ENCODE measurements around the gene EPHB4.

EPHB4 gene

DNA sequence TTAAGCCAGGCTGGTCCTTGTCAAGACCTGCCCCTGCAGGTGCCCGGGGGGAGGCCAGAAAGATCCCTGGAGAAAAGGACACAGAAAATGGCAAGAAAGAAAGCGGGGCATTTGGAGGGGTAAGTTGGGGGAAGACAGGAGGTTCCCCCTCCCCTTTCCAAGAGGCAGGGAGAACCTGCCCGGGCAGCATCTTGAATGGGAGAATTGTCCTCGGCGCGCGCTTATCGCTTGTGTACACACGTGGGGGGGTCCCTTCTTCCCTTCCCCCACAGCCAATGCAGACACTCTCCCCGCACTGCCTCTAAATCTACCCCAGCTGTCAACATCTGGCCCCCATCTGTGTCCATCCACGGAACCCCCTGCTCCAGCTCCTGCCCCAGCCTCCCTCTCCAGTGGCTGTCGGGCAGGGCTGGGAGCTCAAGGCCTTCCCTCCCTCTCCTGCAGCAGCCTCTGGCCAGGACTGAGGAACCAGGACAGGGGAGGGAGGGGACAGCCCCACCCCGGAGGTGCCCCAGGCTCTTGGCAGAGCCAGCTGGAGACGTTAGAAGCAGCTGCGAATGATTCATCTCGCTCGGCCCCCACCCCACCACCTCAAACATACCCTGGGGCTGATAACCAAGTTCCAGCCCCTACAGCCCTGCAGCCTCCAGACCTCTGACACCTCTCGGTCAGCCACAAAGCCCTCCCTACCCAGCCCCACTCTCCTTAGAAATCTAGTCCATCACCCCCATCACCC, 25.3 kb downstream of the EPHB4 start:
- H3K27me3 ChIP-seq (ENCODE audit: control insufficient read depth, insufficient read depth, low read length): no peaks in the 10 kb centered on the region
- peak overlapping the region; percentile 5 for H3K27ac ChIP-seq (ENCODE audit: low read depth, low read length)
- peaks cover 7% of the 10 kb centered on the region; the same call in 1 of the 2 replicates for H3K4me1 ChIP-seq (ENCODE audit: control insufficient read depth, insufficient read depth, low read length)
- peaks cover 44% of the 10 kb centered on the region for H3K36me3 ChIP-seq (ENCODE audit: control insufficient read depth, insufficient read depth, low read length)
- no peak overlapping the region for H3K4me3 ChIP-seq (ENCODE audit: low read depth, low read length)
- H3K9me3 ChIP-seq (ENCODE audit: control insufficient read depth, insufficient read depth, low read length): no peaks in the 10 kb centered on the region
- H3K9ac ChIP-seq (ENCODE audit: low read depth, low read length): no peak overlapping the region

DNA sequence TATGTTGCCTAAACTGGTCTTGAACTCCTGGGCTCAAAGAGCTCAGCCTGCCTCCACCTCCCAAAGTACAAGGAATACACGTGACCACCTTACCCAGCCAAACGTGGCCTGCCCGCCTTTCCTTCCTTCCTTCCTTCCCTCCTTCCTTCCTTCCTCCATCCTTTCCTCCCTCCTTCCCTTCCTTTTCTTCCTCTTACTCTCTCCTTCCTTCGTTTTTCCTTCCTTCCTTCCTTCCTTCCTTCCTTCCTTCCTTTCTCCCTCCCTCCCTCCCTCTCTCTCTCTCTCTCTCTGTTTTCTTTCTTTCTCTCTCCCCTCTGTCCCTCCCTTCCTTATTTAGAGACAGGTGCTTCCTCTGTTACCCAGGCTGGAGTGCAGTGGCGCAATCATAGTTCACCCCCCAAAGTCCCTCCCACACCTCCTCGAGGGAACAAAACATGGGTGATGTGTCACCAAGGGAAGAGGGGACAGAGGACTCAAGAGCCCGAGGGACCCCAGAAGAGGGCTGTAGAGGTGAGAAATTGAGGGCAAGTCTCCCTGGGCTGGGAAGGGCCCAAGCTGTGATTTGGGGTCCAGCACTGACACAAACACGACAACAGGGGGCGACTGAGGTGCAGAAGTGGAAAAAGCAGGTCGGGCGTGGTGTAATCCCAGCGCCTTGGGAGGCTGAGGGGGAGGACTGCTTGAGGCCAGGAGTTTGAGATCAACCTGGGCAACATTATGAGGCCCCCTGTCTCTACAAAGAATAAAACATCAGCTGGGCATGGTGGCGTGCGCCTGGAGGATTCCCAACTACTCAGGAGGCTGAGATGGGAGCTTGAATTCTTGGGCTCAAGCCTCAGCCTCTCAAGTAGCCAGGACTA, 28.1 kb downstream of the EPHB4 start:
- Histone ChIP-seq H3K27me3 (ENCODE audit: control insufficient read depth, insufficient read depth, low read length) (no peaks in the 10 kb centered on the region), H3K36me3 (ENCODE audit: control insufficient read depth, insufficient read depth, low read length) (peaks cover 18% of the 10 kb centered on the region)

DNA sequence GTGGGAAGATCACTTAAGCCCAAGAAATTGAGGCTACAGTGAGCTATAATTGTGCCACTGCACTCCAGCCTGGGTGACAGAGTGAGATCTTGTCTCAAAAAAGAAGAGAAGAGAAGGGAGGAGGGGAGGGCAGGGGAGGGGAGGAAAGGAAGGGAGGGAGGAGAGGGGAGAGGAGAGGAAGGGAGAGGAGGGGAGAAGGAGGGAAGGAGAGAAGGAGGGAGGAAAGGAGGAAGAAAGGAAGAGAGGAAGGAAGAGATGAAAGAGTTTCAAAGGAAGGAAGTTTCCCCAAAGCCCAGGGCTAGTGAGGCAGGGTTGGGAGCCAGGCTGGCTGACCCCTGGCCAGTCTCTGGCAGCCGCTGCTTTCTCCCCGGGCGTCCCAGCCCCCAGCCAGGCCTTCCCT, 32.6 kb downstream of the EPHB4 start:
- Histone ChIP-seq H3K4me3 (ENCODE audit: low read depth, low read length) (no peak overlapping the region), H3K27ac (ENCODE audit: low read depth, low read length) (peak overlapping the region; percentile 84), H3K27me3 (ENCODE audit: control insufficient read depth, insufficient read depth, low read length) (no peaks in the 10 kb centered on the region), H3K9ac (ENCODE audit: low read depth, low read length) (no peak overlapping the region), H3K9me3 (ENCODE audit: control insufficient read depth, insufficient read depth, low read length) (no peaks in the 10 kb centered on the region), H3K36me3 (ENCODE audit: control insufficient read depth, insufficient read depth, low read length) (no peaks in the 10 kb centered on the region), H3K4me1 (ENCODE audit: control insufficient read depth, insufficient read depth, low read length) (peaks cover 14% of the 10 kb centered on the region)

More for the DNA sequence above, 28.1 kb downstream of the EPHB4 start:
- H3K4me3 ChIP-seq (ENCODE audit: low read depth, low read length): no peak overlapping the region
- H3K9me3 ChIP-seq (ENCODE audit: control insufficient read depth, insufficient read depth, low read length): no peaks in the 10 kb centered on the region
- H3K4me1 ChIP-seq (ENCODE audit: control insufficient read depth, insufficient read depth, low read length): peaks cover 15% of the 10 kb centered on the region
- H3K27ac ChIP-seq (ENCODE audit: low read depth, low read length): no peak overlapping the region
- H3K9ac ChIP-seq (ENCODE audit: low read depth, low read length): no peak overlapping the region

DNA sequence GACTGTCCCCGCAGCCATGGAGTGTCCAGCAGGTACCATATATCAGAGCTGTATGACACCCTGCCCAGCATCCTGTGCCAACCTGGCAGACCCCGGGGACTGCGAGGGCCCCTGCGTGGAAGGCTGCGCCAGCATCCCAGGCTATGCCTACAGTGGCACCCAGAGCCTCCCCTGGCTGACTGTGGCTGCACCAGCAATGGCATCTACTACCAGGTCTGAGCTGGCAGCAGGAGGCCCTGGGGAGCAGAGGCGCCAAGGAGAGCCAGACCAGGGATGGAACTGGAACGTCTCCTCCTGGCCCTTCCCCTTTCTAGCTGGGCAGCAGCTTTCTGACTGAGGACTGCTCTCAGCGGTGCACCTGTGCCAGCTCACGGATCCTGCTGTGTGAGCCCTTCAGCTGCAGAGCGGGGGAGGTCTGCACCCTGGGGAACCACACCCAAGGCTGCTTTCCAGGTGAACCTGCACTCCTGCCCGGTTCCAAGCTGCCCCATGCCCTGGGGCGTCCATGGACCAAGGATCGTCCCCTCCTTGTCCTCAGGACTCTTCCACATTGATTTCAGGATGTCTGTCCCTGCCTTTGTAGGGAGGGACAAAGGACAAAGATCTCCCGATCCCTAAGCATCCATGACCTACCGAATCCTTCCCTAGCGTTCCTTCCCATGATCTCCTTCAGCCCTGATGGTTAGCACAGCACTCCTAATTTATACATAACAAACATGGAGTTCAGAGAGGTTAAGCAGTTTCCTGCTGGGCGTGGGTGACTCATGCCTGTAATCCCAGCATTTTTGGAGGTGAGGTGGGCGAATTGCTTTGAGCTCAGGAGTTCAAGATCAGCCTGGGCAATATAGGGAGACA, 33.3 kb downstream of the EPHB4 start:
- H3K9ac ChIP-seq (ENCODE audit: low read depth, low read length): no peak overlapping the region
- no peaks in the 10 kb centered on the region for H3K27me3 ChIP-seq (ENCODE audit: control insufficient read depth, insufficient read depth, low read length)
- H3K4me3 ChIP-seq (ENCODE audit: low read depth, low read length): no peak overlapping the region
- peaks cover 14% of the 10 kb centered on the region for H3K4me1 ChIP-seq (ENCODE audit: control insufficient read depth, insufficient read depth, low read length)
- no peaks in the 10 kb centered on the region for H3K36me3 ChIP-seq (ENCODE audit: control insufficient read depth, insufficient read depth, low read length)
- H3K9me3 ChIP-seq (ENCODE audit: control insufficient read depth, insufficient read depth, low read length): no peaks in the 10 kb centered on the region
- peak overlapping the region; percentile 84 for H3K27ac ChIP-seq (ENCODE audit: low read depth, low read length)

DNA sequence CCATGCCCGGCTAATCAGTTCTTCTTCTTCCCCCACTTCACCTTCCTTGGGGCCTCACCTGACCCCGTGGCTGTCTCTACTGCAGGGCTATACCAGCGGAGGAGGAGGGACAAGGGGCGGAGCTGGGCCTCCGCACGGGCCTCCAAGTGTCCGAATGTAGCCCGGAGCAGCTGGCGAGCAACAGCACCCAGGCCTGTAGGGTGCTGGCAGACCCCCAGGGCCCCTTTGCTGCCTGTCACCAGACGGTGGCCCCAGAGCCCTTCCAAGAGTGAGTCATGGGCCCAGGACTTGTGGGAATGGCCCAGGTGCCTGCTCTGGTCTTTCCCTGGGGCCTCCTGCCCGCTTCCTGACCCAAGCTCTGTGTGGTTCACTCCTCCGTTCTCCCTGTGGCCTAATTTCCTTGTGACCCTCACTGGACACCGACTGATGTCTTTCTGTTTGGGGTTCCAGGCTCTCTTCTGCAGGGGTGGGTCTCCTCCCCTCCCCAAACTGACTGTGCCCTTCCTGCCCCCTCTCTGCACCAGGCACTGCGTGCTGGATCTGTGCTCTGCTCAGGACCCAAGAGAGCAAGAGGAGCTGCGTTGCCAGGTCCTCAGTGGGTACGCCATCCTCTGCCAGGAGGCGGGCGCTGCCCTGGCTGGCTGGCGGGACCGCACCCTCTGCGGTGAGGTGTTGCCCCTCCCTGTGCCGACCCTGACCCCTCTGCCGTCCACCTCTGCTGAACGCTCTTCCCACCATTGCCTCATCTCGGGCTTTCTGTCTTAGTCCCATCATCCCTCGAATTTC, 35.2 kb downstream of the EPHB4 start:
- Histone ChIP-seq H3K9me3 (ENCODE audit: control insufficient read depth, insufficient read depth, low read length) (no peaks in the 10 kb centered on the region), H3K27ac (ENCODE audit: low read depth, low read length) (no peak overlapping the region)

DNA sequence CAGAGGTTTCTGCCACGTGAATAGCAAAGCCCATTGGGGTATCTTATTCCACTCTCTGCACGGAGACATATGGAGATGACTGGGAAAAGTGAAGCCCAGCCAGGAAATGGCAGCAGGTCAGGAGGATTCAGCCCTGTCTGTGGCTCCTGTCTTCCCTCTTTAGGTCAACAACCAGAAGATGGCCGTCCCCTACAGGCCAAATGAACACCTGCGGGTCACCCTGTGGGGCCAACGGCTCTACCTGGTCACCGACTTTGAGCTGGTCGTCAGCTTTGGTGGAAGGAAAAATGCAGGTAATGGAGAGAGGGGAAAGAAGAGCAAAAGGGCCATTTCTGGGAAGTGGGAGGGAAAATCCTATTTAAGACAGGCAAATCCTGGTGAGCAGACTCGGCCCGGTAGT, 38.3 kb downstream of the EPHB4 start:
- H3K4me3 ChIP-seq (ENCODE audit: low read depth, low read length): no peak overlapping the region
- no peaks in the 10 kb centered on the region for H3K36me3 ChIP-seq (ENCODE audit: control insufficient read depth, insufficient read depth, low read length)
- H3K4me1 ChIP-seq (ENCODE audit: control insufficient read depth, insufficient read depth, low read length): peaks cover 4% of the 10 kb centered on the region
- H3K27ac ChIP-seq (ENCODE audit: low read depth, low read length): no peak overlapping the region
- no peak overlapping the region for H3K9ac ChIP-seq (ENCODE audit: low read depth, low read length)
- no peaks in the 10 kb centered on the region for H3K9me3 ChIP-seq (ENCODE audit: control insufficient read depth, insufficient read depth, low read length)
- no peaks in the 10 kb centered on the region for H3K27me3 ChIP-seq (ENCODE audit: control insufficient read depth, insufficient read depth, low read length)

More for the DNA sequence above, 35.2 kb downstream of the EPHB4 start:
- Histone ChIP-seq H3K9ac (ENCODE audit: low read depth, low read length) (no peak overlapping the region), H3K4me1 (ENCODE audit: control insufficient read depth, insufficient read depth, low read length) (peaks cover 14% of the 10 kb centered on the region), H3K4me3 (ENCODE audit: low read depth, low read length) (no peak overlapping the region), H3K36me3 (ENCODE audit: control insufficient read depth, insufficient read depth, low read length) (no peaks in the 10 kb centered on the region), H3K27me3 (ENCODE audit: control insufficient read depth, insufficient read depth, low read length) (no peaks in the 10 kb centered on the region)

DNA sequence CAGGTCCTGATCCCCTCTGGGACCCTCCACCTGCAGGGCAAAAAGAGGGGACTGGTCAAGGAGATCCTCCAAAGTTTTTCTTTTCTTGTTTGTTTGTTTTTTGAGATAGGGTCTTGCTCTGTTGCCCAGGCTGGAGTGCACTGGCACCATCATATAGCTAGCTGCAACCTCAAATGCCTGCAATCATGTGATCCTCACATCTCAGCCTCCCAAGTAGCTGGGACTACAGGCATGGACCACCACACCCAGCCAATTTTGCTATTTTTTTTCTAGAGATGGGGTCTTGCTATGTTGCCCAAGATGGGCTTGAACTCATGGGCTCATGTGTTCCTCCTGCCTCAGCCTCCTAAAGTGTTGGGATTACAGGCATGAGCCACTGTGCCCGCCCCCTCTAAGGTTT, 41.0 kb downstream of the EPHB4 start:
- Histone ChIP-seq H3K36me3 (ENCODE audit: control insufficient read depth, insufficient read depth, low read length) (no peaks in the 10 kb centered on the region), H3K4me1 (ENCODE audit: control insufficient read depth, insufficient read depth, low read length) (no peaks in the 10 kb centered on the region), H3K9me3 (ENCODE audit: control insufficient read depth, insufficient read depth, low read length) (no peaks in the 10 kb centered on the region), H3K4me3 (ENCODE audit: low read depth, low read length) (no peak overlapping the region), H3K9ac (ENCODE audit: low read depth, low read length) (no peak overlapping the region), H3K27ac (ENCODE audit: low read depth, low read length) (no peak overlapping the region), H3K27me3 (ENCODE audit: control insufficient read depth, insufficient read depth, low read length) (no peaks in the 10 kb centered on the region)

DNA sequence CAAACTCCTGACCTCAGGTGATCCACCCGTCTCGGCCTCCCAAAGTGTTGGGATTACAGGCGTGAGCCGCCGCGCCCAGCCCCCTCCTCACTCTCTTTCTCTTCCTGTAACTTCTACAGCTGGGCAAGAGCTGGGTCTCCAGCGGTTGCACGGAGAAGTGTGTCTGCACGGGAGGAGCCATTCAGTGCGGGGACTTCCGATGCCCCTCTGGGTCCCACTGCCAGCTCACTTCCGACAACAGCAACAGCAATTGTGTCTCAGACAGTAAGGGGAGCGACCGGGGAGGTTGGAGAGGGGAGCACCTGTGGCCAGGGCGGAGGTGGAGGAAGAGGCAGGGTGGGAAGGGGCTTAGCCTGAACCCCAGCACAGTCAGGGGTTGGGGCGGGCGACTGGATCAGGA, 41.4 kb downstream of the EPHB4 start:
- Histone ChIP-seq H3K4me3 (ENCODE audit: low read depth, low read length) (no peak overlapping the region), H3K27me3 (ENCODE audit: control insufficient read depth, insufficient read depth, low read length) (no peaks in the 10 kb centered on the region), H3K9ac (ENCODE audit: low read depth, low read length) (no peak overlapping the region), H3K9me3 (ENCODE audit: control insufficient read depth, insufficient read depth, low read length) (no peaks in the 10 kb centered on the region), H3K27ac (ENCODE audit: low read depth, low read length) (no peak overlapping the region), H3K36me3 (ENCODE audit: control insufficient read depth, insufficient read depth, low read length) (no peaks in the 10 kb centered on the region), H3K4me1 (ENCODE audit: control insufficient read depth, insufficient read depth, low read length) (no peaks in the 10 kb centered on the region)

DNA sequence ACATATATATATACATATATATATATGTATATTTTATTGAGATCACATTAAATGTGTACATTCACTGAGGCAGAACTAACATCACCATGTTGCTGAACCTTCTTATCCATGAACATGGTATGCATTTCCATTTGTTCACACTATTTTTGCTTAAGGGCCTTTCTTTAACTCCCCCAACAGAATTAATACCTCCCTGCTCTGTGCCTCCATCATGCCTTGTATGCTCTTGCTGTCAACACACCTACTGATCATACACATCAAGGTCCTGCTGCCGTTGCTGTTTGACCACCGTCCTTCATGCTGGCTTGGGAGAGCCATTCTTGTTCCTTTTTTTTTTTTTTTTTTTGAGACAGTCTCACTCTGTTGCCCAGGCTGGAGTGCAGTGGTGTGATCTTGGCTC, 43.5 kb downstream of the EPHB4 start:
- no peak overlapping the region for H3K27ac ChIP-seq (ENCODE audit: low read depth, low read length)
- no peaks in the 10 kb centered on the region for H3K9me3 ChIP-seq (ENCODE audit: control insufficient read depth, insufficient read depth, low read length)
- H3K9ac ChIP-seq (ENCODE audit: low read depth, low read length): no peak overlapping the region
- H3K36me3 ChIP-seq (ENCODE audit: control insufficient read depth, insufficient read depth, low read length): no peaks in the 10 kb centered on the region
- H3K4me3 ChIP-seq (ENCODE audit: low read depth, low read length): no peak overlapping the region
- H3K27me3 ChIP-seq (ENCODE audit: control insufficient read depth, insufficient read depth, low read length): no peaks in the 10 kb centered on the region
- no peaks in the 10 kb centered on the region for H3K4me1 ChIP-seq (ENCODE audit: control insufficient read depth, insufficient read depth, low read length)

DNA sequence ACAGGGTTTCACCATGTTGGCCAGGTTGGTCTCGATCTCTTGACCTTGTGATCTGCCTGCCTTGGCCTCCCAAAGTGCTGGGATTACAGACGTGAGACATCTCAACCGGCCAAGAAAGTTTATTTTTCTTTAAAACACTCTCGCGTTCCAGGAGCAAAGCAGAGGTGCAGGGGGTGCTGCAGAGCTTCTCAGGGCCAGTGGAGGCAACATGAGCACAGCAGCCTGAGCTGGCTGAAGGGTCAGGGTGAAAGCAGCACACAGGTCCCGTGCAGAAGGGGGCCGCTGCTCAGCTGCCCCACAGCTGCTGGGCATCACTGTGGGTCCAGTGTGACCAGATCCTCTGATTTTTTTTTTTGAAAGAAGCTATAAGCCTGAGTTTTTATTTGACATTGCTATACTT, 46.1 kb downstream of the EPHB4 start:
- Histone ChIP-seq H3K9ac (ENCODE audit: low read depth, low read length) (no peak overlapping the region), H3K27ac (ENCODE audit: low read depth, low read length) (no peak overlapping the region), H3K4me1 (ENCODE audit: control insufficient read depth, insufficient read depth, low read length) (no peaks in the 10 kb centered on the region), H3K4me3 (ENCODE audit: low read depth, low read length) (no peak overlapping the region), H3K9me3 (ENCODE audit: control insufficient read depth, insufficient read depth, low read length) (no peaks in the 10 kb centered on the region), H3K36me3 (ENCODE audit: control insufficient read depth, insufficient read depth, low read length) (no peaks in the 10 kb centered on the region), H3K27me3 (ENCODE audit: control insufficient read depth, insufficient read depth, low read length) (no peaks in the 10 kb centered on the region)
